Measurements from ENCODE around the gene RMND5A. TPM values are rescaled to one million over a fixed set of nuclear protein-coding genes. Genes with fewer than 3 reads are reported as not detected.

The RMND5A gene
- total RNA-seq, 1 donor from 2014 or later = 26.6 TPM

DNA sequence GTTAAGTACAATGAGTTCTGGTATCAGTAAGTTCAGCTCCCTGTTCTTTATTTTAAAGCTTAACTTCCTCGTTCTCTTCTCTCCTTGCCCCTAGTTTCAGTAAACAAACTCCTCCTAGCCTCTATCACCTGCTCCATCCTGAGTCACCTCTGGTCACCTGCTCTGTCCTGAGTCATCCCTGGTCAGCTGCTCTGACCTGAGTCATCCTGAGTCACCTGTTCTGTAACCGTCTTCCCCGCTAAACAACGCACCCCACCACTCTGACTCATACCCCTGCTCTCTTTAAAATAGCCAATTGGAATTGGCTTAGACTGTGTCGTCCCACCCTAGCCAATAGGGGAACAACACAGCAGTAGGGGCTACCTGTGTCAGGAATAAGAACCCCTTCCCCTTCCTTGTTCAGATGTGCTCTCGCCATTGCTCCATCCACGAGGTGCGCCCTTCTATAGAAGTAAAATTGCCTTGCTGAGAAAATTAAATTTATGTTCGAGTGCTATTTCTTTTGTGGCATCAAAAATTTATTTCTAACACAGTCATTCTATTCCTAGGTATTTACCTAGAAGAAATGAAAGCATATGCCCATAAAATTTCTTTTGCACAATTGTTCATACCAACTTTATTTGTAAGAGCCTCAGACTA is 24.9 kb upstream of the RMND5A start:
- H3K36me3 ChIP-seq (ENCODE audit: control insufficient read depth, insufficient read depth, low read length) = no peaks in the 10 kb centered on the region
- DNase-seq (ENCODE audit: low read depth) = peak; percentile 63

GRCh38 chr2:86697551-86698104 is 22.5 kb upstream of the RMND5A start:
- no peaks in the 10 kb centered on the region for H3K36me3 ChIP-seq (ENCODE audit: control insufficient read depth, insufficient read depth, low read length)
- TF ChIP-seq, protein P1, sequence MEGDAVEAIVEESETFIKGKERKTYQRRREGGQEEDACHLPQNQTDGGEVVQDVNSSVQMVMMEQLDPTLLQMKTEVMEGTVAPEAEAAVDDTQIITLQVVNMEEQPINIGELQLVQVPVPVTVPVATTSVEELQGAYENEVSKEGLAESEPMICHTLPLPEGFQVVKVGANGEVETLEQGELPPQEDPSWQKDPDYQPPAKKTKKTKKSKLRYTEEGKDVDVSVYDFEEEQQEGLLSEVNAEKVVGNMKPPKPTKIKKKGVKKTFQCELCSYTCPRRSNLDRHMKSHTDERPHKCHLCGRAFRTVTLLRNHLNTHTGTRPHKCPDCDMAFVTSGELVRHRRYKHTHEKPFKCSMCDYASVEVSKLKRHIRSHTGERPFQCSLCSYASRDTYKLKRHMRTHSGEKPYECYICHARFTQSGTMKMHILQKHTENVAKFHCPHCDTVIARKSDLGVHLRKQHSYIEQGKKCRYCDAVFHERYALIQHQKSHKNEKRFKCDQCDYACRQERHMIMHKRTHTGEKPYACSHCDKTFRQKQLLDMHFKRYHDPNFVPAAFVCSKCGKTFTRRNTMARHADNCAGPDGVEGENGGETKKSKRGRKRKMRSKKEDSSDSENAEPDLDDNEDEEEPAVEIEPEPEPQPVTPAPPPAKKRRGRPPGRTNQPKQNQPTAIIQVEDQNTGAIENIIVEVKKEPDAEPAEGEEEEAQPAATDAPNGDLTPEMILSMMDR (IDR thresholded peaks at IDR 0.05; ENCODE audit: insufficient read depth, low read length, poor library complexity, severe bottlenecking) = no peak
- H3K27me3 ChIP-seq (ENCODE audit: control insufficient read depth, insufficient read depth, low read length) = no peaks in the 10 kb centered on the region
- DNase-seq (ENCODE audit: low read depth) = no peak
- no peak overlapping the region for H3K4me3 ChIP-seq (ENCODE audit: low read depth, low read length)

More for the DNA sequence above, 24.9 kb upstream of the RMND5A start:
- H3K27me3 ChIP-seq (ENCODE audit: control insufficient read depth, insufficient read depth, low read length) = no peaks in the 10 kb centered on the region
- no peak overlapping the region for H3K4me3 ChIP-seq (ENCODE audit: low read depth, low read length)
- TF ChIP-seq, protein P1 (IDR thresholded peaks at IDR 0.05; ENCODE audit: insufficient read depth, low read length, poor library complexity, severe bottlenecking) = no peak

DNA sequence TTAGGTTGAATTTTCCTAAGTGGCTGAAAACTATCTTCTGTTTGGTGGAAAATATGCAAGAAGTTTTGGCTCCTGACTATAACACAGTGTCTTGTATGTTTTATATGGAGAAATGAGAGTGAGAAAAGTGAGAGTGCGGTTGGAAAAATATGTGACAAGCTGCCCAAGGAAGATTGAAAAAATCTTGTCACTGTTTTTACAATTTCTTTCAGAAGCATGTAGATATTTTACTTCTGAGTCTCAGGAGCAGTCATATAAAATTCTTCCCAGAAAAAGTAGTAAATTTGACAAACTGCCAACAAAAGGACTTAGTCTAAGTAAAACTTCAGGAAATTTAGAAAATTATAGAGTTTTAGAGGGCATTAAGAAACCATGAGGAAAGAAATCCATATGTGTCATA is 19.4 kb upstream of the RMND5A start:
- no peaks in the 10 kb centered on the region for H3K27me3 ChIP-seq (ENCODE audit: control insufficient read depth, insufficient read depth, low read length)
- H3K4me3 ChIP-seq (ENCODE audit: low read depth, low read length) = no peak overlapping the region
- no peaks in the 10 kb centered on the region for H3K36me3 ChIP-seq (ENCODE audit: control insufficient read depth, insufficient read depth, low read length)
- DNase-seq (ENCODE audit: low read depth) = no peak
- TF ChIP-seq, protein P1 (IDR thresholded peaks at IDR 0.05; ENCODE audit: insufficient read depth, low read length, poor library complexity, severe bottlenecking) = no peak

DNA sequence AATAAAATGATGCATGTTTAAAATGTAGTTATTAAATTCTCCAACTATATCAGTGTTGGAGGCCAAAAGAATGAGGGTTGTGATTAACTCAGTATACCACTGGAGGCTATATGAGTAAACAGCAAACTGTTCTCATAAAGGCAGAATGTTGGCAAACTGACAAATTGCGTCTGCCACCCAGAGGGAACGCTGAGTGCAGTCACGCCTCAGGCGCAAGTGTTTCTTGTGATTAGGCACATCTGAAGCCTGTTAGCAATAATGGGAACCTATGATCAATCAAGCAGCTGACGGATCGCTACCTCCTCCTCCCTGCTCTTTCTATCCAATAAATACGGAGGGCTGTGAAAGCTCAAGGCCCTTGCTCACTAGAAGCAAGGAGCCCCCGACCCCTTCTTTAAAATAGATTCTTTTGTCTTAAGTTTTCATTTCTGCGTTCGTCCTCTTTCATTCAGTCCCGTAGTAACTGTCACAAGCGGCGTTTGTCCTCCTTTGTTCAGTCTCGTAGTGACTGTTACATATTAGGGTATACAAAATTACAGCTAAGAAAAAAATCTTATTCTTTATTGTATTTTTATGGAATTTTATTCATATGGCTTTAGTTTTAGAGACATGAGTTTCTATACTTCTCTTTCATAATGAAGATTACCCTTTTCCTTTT is 16.3 kb upstream of the RMND5A start:
- DNase-seq (ENCODE audit: low read depth) = no peak
- H3K4me3 ChIP-seq (ENCODE audit: low read depth, low read length) = no peak overlapping the region
- H3K27me3 ChIP-seq (ENCODE audit: control insufficient read depth, insufficient read depth, low read length) = no peaks in the 10 kb centered on the region
- no peaks in the 10 kb centered on the region for H3K36me3 ChIP-seq (ENCODE audit: control insufficient read depth, insufficient read depth, low read length)
- TF ChIP-seq, protein P1 (IDR thresholded peaks at IDR 0.05; ENCODE audit: insufficient read depth, low read length, poor library complexity, severe bottlenecking) = no peak

- Histone ChIP-seq H3K36me3 (ENCODE audit: control insufficient read depth, insufficient read depth, low read length) (no peaks in the 10 kb centered on the region), H3K27me3 (ENCODE audit: control insufficient read depth, insufficient read depth, low read length) (no peaks in the 10 kb centered on the region), H3K4me3 (ENCODE audit: low read depth, low read length) (no peak overlapping the region)
- TF ChIP-seq, protein P1 (IDR thresholded peaks at IDR 0.05; ENCODE audit: insufficient read depth, low read length, poor library complexity, severe bottlenecking) = no peak
- peak; percentile 63 for DNase-seq (ENCODE audit: low read depth)
Measured at GRCh38 chr2:86704459-86704971, 15.6 kb upstream of the RMND5A start.

Data from kidney epithelial cell (primary cell).